HepG2 (cell line): ENCODE results near the gene AKR1C4. TPM values are rescaled to one million over a fixed set of nuclear protein-coding genes. Genes with fewer than 3 reads are reported as not detected.

Source experiments
- CBFB ChIP-seq: sonication (generic); formaldehyde crosslinking; IDR thresholded peaks from 2 replicates; pipeline ENCODE4 v1.4.0; 2020; ENCODE audit warnings: missing genetic modification reagents
- CREM ChIP-seq, 2 experiments: sonication (generic) in 1 of 2; formaldehyde crosslinking in 1 of 2; IDR thresholded peaks; 2 replicates each; pipeline versions ENCODE4 v1.4.0 to v1.6.1; 2016 to 2020; ENCODE audit warnings: antibody characterized with exemption in 1 of 2, mild to moderate bottlenecking in 1 of 2, missing genetic modification reagents in 1 of 2
- HDAC6 ChIP-seq: fragments of 200-600 bp; sonication (generic); IDR thresholded peaks from 2 replicates; pipeline ENCODE4 v1.7.0; 2017; ENCODE audit warnings: mild to moderate bottlenecking, antibody characterized with exemption, low read length, low read depth
- KAT8 ChIP-seq: IDR thresholded peaks from 2 replicates; pipeline ENCODE4 v1.6.1; 2016; ENCODE audit warnings: missing genetic modification reagents, missing compliant biosample characterization
- MED1 ChIP-seq: sonication (generic); formaldehyde crosslinking; IDR thresholded peaks from 2 replicates; pipeline ENCODE4 v1.4.0; 2020; ENCODE audit warnings: missing genetic modification reagents
- MED13 ChIP-seq: sonication (generic); formaldehyde crosslinking; IDR thresholded peaks from 2 replicates; pipeline ENCODE4 v1.5.0; 2020; ENCODE audit warnings: missing genetic modification reagents
- NCOA2 ChIP-seq: sonication (generic); formaldehyde crosslinking; IDR thresholded peaks from 2 replicates; pipeline ENCODE4 v1.8.0; 2022; ENCODE audit warnings: inconsistent platforms
- NFE2L2 ChIP-seq: fragments of 150-350 bp; IDR thresholded peaks from 2 replicates; pipeline ENCODE4 v1.6.1; 2014; ENCODE audit warnings: low read length
- NFIC ChIP-seq: IDR thresholded peaks from 2 replicates; pipeline ENCODE4 v1.6.1; 2012; ENCODE audit warnings: mild to moderate bottlenecking, low read length, inconsistent platforms
- NRL ChIP-seq: sonication (generic); formaldehyde crosslinking; IDR thresholded peaks from 2 replicates; pipeline ENCODE4 v1.5.0; 2020; ENCODE audit warnings: missing genetic modification reagents, mild to moderate bottlenecking, moderate library complexity, borderline replicate concordance
- RFXAP ChIP-seq: sonication (generic); formaldehyde crosslinking; IDR thresholded peaks from 2 replicates; pipeline ENCODE4 v1.4.0; 2020; ENCODE audit warnings: missing genetic modification reagents, borderline replicate concordance
- RNF2 ChIP-seq: fragments of 450-650 bp; conservative IDR thresholded peaks from 2 replicates; pipeline ENCODE4 v1.6.1; 2016; ENCODE audit warnings: low read depth
- SRSF4 ChIP-seq: fragments of 200-400 bp; formaldehyde crosslinking; IDR thresholded peaks from one replicate; pipeline ENCODE4 v1.6.1; 2018; ENCODE audit warnings: mild to moderate bottlenecking, low read depth, low read length, moderate library complexity; ENCODE audit not compliant: poor library complexity, severe bottlenecking
- ZFP1 ChIP-seq: IDR thresholded peaks from 2 replicates; pipeline ENCODE4 v1.6.1; 2016
- ZKSCAN1 ChIP-seq: fragments of 150-350 bp; IDR thresholded peaks from 2 replicates; pipeline ENCODE4 v1.6.1; 2014; ENCODE audit warnings: low read length
- ZNF207 ChIP-seq: fragments of 450-650 bp; IDR thresholded peaks from 2 replicates; pipeline ENCODE4 v1.6.1; 2016; ENCODE audit warnings: antibody characterized with exemption, borderline replicate concordance
- ZNF256 ChIP-seq: sonication (generic); formaldehyde crosslinking; conservative IDR thresholded peaks from 2 replicates; pipeline ENCODE4 v1.4.0; 2020; ENCODE audit warnings: missing genetic modification reagents
- ZNF296 ChIP-seq: sonication (generic); formaldehyde crosslinking; conservative IDR thresholded peaks from 2 replicates; pipeline ENCODE4 v1.5.0; 2020; ENCODE audit warnings: mild to moderate bottlenecking, missing genetic modification reagents
- ZNF333 ChIP-seq: sonication (generic); formaldehyde crosslinking; IDR thresholded peaks from 2 replicates; pipeline ENCODE4 v1.4.0; 2020; ENCODE audit warnings: mild to moderate bottlenecking, missing genetic modification reagents, borderline replicate concordance
- ZNF367 ChIP-seq: sonication (generic); formaldehyde crosslinking; IDR thresholded peaks from 2 replicates; pipeline ENCODE4 v1.4.0; 2020; ENCODE audit warnings: missing genetic modification reagents, borderline replicate concordance
- ZNF460 ChIP-seq: sonication (generic); formaldehyde crosslinking; IDR thresholded peaks from 2 replicates; pipeline ENCODE4 v1.5.1; 2020; ENCODE audit warnings: missing genetic modification reagents, mild to moderate bottlenecking, borderline replicate concordance
- ZNF557 ChIP-seq: sonication (generic); formaldehyde crosslinking; IDR thresholded peaks from 2 replicates; pipeline ENCODE4 v1.4.0; 2020; ENCODE audit warnings: missing genetic modification reagents
- ZNF652 ChIP-seq: IDR thresholded peaks from 2 replicates; pipeline ENCODE4 v1.6.1; 2016; ENCODE audit warnings: low read depth, borderline replicate concordance
- ZNF7 ChIP-seq: IDR thresholded peaks from 2 replicates; pipeline ENCODE4 v1.6.1; 2016; ENCODE audit warnings: missing biosample characterization, missing genetic modification reagents
- ZNF737 ChIP-seq: sonication (generic); formaldehyde crosslinking; IDR thresholded peaks from 2 replicates; pipeline ENCODE4 v1.5.0; 2020; ENCODE audit warnings: missing genetic modification reagents, mild to moderate bottlenecking, borderline replicate concordance
- polyA plus RNA-seq, 8 experiments: library from polyadenylated mRNA; depleted of rRNA in 3 of 8; stranded (reverse) in 7 of 8; unstranded in 1 of 8; fragments of >200 nt; fragmentation: Illumina TruSeq in 4 of 8; extraction: Trizol in 4 of 8; gene quantifications; 2 replicates each; pipeline versions ENCODE4 v1.2.1 to v1.2.3, GENCODE V29; 2011 to 2016; ENCODE audit warnings: low read depth in 4 of 8, missing spikeins in 1 of 8, mixed read lengths in 1 of 8; ENCODE audit not compliant: insufficient read depth in 1 of 8
- total RNA-seq, 5 experiments: library from RNA; depleted of rRNA; stranded (reverse); fragments of >200 nt; fragmentation: Illumina TruSeq; extraction: Trizol; gene quantifications; 2 replicates each; pipeline ENCODE4 v1.2.3, GENCODE V29; 2016; ENCODE audit warnings: low read depth in 1 of 5
- TF ChIP-seq, protein P1 (sequence below): sonication (generic); formaldehyde crosslinking; IDR thresholded peaks from 2 replicates; pipeline ENCODE4 v1.5.0; 2020; ENCODE audit warnings: mild to moderate bottlenecking, missing genetic modification reagents, borderline replicate concordance
- TF ChIP-seq, protein P2 (sequence below): sonication (generic); formaldehyde crosslinking; IDR thresholded peaks from 2 replicates; pipeline ENCODE4 v1.4.0; 2020; ENCODE audit warnings: missing genetic modification reagents, borderline replicate concordance
- TF ChIP-seq, protein P3 (sequence below): sonication (generic); formaldehyde crosslinking; IDR thresholded peaks from 2 replicates; pipeline ENCODE4 v1.4.0; 2020; ENCODE audit warnings: missing genetic modification reagents, borderline replicate concordance

AKR1C4 gene
- total and polyA plus RNA-seq, 2 of the 13 experiments (the other 11 are each of a cell fraction or from before 2014, with no cell fraction given), result 0.18 to 1.3 TPM

DNA sequence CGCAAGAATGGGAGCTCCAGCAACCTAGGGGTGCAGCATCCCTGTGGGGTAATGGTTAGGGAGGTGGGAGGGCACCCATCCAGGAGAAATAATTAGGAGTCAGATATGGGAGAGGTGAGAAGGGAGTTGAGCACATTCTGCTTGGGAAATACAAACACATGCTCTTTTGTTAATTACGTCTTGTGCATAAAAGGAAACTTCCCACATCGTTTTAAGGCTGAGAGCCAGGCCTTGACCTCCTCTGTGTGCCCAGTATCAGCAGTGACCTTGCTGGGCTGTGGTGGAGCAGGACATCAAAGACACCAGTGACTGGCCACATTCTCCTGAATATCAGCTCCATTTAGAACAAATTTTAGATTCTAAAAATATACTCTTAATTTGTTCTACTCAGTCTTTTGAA is 22.6 kb downstream of the AKR1C4 start (continued):
- TF ChIP-seq CREM (IDR thresholded peaks at IDR 0.05), result peak; percentile 24; the same call in 1 of the 2 replicates
- no peak for TF ChIP-seq CREM (CRISPR knock-in tag; IDR thresholded peaks at IDR 0.05)
- TF ChIP-seq ZNF557 (CRISPR knock-in tag), result no peak
- no peak for TF ChIP-seq ZNF296 (CRISPR knock-in tag)
- no peak for TF ChIP-seq ZKSCAN1
- peak; percentile 89 for TF ChIP-seq MED1
- no peak for TF ChIP-seq ZNF652 (CRISPR knock-in tag)
- TF ChIP-seq SRSF4, result no peak
- TF ChIP-seq NFE2L2, result 0 out of 2 replicates have a peak, but pooled peaks have one; percentile 5
- TF ChIP-seq ZNF367, result no peak
- TF ChIP-seq RNF2, result no peak
- no peak for TF ChIP-seq ZNF333
- no peak for TF ChIP-seq ZNF256 (CRISPR knock-in tag)
- TF ChIP-seq, protein P1, sequence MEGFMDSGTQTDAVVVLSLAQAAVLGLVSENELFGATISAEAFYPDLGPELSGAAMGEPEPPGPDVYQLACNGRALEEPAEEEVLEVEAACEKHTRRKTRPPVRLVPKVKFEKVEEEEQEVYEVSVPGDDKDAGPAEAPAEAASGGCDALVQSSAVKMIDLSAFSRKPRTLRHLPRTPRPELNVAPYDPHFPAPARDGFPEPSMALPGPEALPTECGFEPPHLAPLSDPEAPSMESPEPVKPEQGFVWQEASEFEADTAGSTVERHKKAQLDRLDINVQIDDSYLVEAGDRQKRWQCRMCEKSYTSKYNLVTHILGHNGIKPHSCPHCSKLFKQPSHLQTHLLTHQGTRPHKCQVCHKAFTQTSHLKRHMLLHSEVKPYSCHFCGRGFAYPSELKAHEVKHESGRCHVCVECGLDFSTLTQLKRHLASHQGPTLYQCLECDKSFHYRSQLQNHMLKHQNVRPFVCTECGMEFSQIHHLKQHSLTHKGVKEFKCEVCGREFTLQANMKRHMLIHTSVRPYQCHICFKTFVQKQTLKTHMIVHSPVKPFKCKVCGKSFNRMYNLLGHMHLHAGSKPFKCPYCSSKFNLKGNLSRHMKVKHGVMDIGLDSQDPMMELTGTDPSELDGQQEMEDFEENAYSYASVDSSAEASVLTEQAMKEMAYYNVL, result peak; percentile 52; the same call in 1 of the 2 replicates
- no peak for TF ChIP-seq KAT8
- TF ChIP-seq ZNF737 (CRISPR knock-in tag), result no peak
- TF ChIP-seq, protein P2, sequence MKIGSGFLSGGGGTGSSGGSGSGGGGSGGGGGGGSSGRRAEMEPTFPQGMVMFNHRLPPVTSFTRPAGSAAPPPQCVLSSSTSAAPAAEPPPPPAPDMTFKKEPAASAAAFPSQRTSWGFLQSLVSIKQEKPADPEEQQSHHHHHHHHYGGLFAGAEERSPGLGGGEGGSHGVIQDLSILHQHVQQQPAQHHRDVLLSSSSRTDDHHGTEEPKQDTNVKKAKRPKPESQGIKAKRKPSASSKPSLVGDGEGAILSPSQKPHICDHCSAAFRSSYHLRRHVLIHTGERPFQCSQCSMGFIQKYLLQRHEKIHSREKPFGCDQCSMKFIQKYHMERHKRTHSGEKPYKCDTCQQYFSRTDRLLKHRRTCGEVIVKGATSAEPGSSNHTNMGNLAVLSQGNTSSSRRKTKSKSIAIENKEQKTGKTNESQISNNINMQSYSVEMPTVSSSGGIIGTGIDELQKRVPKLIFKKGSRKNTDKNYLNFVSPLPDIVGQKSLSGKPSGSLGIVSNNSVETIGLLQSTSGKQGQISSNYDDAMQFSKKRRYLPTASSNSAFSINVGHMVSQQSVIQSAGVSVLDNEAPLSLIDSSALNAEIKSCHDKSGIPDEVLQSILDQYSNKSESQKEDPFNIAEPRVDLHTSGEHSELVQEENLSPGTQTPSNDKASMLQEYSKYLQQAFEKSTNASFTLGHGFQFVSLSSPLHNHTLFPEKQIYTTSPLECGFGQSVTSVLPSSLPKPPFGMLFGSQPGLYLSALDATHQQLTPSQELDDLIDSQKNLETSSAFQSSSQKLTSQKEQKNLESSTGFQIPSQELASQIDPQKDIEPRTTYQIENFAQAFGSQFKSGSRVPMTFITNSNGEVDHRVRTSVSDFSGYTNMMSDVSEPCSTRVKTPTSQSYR (CRISPR knock-in tag), result peak; percentile 18; the same call in 1 of the 2 replicates
- TF ChIP-seq MED13 (CRISPR knock-in tag), result peak; percentile 50; the same call in 1 of the 2 replicates
- TF ChIP-seq NRL (CRISPR knock-in tag), result no peak
- TF ChIP-seq, protein P3, sequence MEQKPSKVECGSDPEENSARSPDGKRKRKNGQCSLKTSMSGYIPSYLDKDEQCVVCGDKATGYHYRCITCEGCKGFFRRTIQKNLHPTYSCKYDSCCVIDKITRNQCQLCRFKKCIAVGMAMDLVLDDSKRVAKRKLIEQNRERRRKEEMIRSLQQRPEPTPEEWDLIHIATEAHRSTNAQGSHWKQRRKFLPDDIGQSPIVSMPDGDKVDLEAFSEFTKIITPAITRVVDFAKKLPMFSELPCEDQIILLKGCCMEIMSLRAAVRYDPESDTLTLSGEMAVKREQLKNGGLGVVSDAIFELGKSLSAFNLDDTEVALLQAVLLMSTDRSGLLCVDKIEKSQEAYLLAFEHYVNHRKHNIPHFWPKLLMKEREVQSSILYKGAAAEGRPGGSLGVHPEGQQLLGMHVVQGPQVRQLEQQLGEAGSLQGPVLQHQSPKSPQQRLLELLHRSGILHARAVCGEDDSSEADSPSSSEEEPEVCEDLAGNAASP (CRISPR knock-in tag), result 0 out of 2 replicates have a peak, but pooled peaks have one; percentile 51
- no peak for TF ChIP-seq HDAC6
- peak; percentile 90 for TF ChIP-seq NCOA2 (CRISPR knock-in tag)
- no peak for TF ChIP-seq RFXAP (CRISPR knock-in tag)
- TF ChIP-seq ZNF460 (CRISPR knock-in tag), result no peak
- TF ChIP-seq CBFB, result 0 out of 2 replicates have a peak, but pooled peaks have one; percentile 42
- TF ChIP-seq ZFP1 (CRISPR knock-in tag), result no peak
- TF ChIP-seq ZNF7 (CRISPR knock-in tag), result no peak
- TF ChIP-seq NFIC, result peak; percentile 54; the same call in 1 of the 2 replicates
- TF ChIP-seq ZNF207, result no peak
